Measurements from ENCODE around the gene TLE1.

TLE1 gene

GRCh38 chr9:81548911-81549310, 140.4 kb downstream of the TLE1 start:
- H3K4me3 ChIP-seq (replicated peaks in 1 of 2; ENCODE audit: low read depth in 2 of 2, low read length in 2 of 2) = no peak overlapping the region
- TF ChIP-seq CTCF (IDR thresholded peaks at IDR 0.05; ENCODE audit: low read depth, low read length) = no peak

GRCh38 chr9:81546489-81546888, 142.9 kb downstream of the TLE1 start:
- DNase-seq (ENCODE audit: low read depth in 2 of 2) = no peak
- H3K4me3 ChIP-seq (replicated peaks in 1 of 2; ENCODE audit: low read depth in 2 of 2, low read length in 2 of 2) = no peak overlapping the region
- TF ChIP-seq CTCF (IDR thresholded peaks at IDR 0.05; ENCODE audit: low read depth, low read length) = no peak

More at GRCh38 chr9:81548911-81549310, 140.4 kb downstream of the TLE1 start:
- DNase-seq (ENCODE audit: low read depth in 2 of 2) = no peak

GRCh38 chr9:81543695-81544094, 145.7 kb downstream of the TLE1 start:
- no peak overlapping the region for H3K4me3 ChIP-seq (replicated peaks in 1 of 2; ENCODE audit: low read depth in 2 of 2, low read length in 2 of 2)
- DNase-seq (ENCODE audit: low read depth in 2 of 2) = no peak
- no peak for TF ChIP-seq CTCF (IDR thresholded peaks at IDR 0.05; ENCODE audit: low read depth, low read length)

GRCh38 chr9:81542118-81542889, 147.0 kb downstream of the TLE1 start:
- no peak overlapping the region for H3K4me3 ChIP-seq (replicated peaks in 1 of 2; ENCODE audit: low read depth in 2 of 2, low read length in 2 of 2)
- no peak for DNase-seq (ENCODE audit: low read depth in 2 of 2)
- TF ChIP-seq CTCF (IDR thresholded peaks at IDR 0.05; ENCODE audit: low read depth, low read length) = no peak

- H3K4me3 ChIP-seq (replicated peaks in 1 of 2; ENCODE audit: low read depth in 2 of 2, low read length in 2 of 2) = no peak overlapping the region
- no peak for DNase-seq (ENCODE audit: low read depth in 2 of 2)
- no peak for TF ChIP-seq CTCF (IDR thresholded peaks at IDR 0.05; ENCODE audit: low read depth, low read length)
Observed at GRCh38 chr9:81540142-81540710, 149.1 kb downstream of the TLE1 start.

- TF ChIP-seq CTCF (IDR thresholded peaks at IDR 0.05; ENCODE audit: low read depth, low read length) = no peak
- no peak for DNase-seq (ENCODE audit: low read depth in 2 of 2)
- no peak overlapping the region for H3K4me3 ChIP-seq (replicated peaks in 1 of 2; ENCODE audit: low read depth in 2 of 2, low read length in 2 of 2)
Observed at GRCh38 chr9:81539317-81539716, 150.0 kb downstream of the TLE1 start.

Data from cardiac fibroblast (primary cell).